ENCODE data around the gene PSORS1C2.
"Not testable (repeated sequence)": the region's sequence is repeated elsewhere in the genome, so short reads cannot be mapped to it uniquely, and the experiment has no call there.

Gene PSORS1C2

DNA sequence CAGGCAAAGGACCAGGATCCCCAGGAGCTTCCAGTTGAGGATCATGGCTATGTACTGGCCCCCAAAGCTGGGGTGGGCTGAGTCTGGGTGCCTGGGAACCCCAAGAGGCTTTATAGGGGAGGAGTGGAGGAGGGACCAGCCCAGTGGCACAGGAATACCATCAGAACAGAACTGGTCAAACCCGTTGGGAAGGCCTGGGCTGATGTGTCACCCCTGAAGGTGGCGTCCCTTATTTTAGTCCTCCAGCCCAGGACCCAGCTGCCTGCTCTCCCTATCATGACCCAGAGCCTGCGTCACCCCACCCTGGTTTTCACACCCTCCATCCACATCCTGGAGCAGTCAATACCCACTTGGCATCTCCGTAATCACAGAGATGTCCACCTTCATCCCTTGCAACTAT lies at the start of gene PSORS1C2:
PSORS1C2 (minus strand) TSS at position 85 of the 400 bp plus-strand sequence; CDS start at position 45, 40 bp downstream.
- DNase-seq, result no peak

DNA sequence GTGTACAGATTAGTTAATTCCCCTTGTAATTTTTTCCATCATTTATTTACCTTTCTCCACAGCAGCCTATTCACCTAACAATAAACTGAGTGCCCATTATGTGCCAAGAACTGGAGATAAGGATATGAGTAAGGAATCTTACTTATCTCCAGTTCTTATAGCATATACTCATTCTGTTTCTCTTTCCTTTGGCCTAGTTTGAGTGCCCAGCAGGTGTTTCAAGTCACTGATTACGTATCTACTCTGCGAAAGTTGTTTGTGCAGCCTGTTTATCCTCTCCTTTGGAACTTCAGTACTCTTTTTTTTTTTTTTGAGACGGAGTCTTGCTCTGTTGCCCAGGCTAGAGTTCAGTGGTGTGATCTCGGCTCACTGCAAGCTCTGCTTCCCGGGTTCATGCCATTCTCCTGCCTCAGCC lies 48.9 kb upstream of the PSORS1C2 start:
- peak; percentile 32 for DNase-seq

DNA sequence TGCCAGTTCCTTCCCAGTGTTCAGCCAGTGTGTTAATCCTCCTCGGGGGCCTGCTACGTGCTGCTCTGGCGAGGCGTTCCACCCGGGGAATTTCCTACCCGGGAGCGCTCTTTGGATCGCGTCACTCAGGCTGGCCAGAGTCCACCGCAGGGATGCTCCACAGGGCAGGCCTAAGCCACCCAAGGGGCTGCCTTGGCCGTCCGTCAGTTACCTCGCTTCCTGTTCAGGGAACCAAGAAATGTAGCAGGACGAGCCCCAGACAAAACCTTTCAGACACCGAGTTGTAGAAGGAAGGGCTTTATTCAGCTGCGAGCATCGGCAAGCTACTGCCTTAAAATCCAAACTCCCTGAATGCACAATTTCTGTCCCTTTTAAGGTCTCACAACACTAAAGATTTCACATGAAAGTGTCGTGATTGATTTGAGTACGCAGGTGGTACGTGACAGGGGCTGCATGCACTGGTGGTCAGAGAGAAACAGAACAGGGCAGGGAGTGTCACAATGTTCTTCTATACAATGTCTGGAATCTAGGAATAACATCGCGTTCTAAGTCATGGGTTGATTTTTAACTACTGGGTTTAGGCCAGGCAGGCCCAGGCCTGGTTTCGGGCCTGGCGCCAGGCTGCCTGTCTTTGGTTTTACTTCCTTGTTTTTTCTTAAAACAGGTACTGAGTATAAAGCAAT lies 47.3 kb upstream of the PSORS1C2 start:
- peak; percentile 87 for DNase-seq

DNA sequence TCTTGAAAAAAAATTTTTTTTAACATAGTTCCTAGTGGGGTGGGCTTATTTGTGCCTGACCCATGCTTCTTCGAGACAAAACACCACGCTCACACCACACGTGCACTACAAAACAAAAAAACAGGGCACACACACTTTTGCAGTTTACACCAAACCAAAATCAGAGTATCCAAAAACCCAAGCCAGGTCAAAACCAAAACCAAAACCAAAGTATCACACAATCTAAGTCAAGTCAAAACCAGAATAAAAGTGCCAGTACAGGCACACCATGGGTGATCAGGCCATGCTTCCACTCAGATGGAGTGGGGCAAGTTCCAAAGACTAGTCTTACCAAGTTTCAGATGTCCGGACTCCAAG lies 46.8 kb upstream of the PSORS1C2 start:
- not testable (repeated sequence) for DNase-seq

DNA sequence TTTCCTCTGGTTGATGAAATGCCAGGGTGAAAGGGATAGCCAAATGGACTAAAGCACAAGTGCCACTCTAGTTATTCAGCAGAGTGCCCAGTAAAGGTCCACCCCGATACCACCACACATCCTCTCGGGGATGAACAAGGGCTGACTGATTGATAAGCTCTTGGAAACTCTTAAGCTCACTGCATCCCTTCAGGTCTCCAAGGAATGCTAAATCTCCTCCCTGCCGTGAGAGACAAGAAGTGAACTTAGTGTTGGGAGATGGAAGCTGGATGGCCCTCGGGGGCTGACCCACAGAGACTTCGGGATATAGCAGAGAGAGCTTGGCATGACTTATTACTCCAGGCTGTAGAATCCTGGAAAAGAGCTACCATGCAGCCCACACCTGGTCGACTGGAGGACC lies 45.0 kb upstream of the PSORS1C2 start:
- not testable (repeated sequence) for DNase-seq

DNA sequence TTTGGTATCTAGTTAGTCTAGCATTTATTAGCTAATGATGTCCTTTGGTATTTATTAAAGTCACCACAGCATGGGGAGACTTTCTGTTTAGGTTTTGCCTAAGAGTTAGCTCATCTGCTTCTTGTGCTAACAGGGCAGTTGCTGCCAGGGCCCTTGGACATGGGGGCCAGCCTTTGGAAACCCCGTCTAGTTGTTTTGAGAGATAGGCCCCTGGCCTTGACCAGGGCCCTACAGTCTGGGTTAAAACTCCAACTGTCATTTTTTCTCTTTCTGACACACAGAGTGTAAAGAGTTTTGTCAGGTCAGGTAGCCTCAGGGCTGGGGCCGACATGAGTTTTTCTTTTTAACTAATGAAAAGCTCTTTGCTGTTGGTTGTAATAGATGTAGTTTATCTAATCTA lies 44.4 kb upstream of the PSORS1C2 start:
- DNase-seq, result not testable (repeated sequence)

DNA sequence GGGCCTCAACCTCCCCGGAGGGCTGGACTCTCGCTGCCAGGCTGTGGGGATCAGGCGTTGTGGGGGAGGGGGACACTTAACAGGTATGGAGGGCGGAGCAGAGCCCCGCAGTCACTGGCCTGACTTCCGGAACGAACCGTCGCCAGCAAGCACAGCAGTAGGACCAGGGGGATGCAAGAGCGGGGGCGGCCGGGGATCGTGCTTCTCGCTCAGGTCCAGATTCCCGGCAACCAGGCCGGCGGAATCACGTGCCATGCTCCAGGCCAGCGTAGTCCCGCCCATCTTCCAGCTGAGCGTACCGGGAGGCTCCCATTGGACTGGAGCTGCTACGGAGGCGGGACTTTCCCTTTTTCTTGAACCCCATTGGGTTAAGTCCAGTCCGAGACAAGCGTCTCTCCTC lies 41.6 kb upstream of the PSORS1C2 start:
- DNase-seq, result no peak

DNA sequence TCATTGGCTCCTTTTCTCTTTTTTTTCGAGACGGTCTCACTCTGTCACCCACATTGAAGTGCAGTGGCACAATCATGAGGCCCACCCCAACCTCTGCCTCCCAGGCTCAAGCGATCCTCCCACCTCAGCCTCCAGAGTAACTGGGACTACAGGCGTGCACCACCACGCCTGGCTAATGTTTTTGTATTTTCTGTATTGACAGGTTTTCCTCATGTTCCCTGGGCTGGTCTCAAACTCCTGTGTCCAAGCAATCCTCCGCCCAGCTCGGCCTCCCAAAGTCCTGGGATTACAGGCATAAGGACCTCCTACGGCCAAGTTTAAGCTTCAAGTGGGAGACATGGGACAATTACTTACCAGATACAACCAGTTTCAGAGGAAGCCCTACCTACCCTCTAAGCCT lies 41.0 kb upstream of the PSORS1C2 start:
- no peak for DNase-seq

DNA sequence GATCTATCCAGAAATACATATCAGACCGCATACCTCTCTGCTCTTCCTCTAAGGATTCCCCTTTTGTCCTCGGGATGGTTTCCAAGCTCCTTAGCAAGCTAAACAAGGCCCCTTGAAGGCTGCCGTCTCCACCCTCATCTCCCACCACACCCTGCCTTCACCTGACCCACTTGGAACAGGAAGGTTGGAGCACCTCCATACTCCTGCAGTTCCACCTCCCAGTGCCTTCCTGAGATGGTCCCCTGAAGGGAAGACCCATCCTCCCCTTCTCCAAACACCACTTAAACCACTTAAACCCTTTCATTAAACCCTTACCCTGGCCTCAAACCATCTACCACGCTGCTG lies 40.1 kb upstream of the PSORS1C2 start:
- DNase-seq, result no peak

DNA sequence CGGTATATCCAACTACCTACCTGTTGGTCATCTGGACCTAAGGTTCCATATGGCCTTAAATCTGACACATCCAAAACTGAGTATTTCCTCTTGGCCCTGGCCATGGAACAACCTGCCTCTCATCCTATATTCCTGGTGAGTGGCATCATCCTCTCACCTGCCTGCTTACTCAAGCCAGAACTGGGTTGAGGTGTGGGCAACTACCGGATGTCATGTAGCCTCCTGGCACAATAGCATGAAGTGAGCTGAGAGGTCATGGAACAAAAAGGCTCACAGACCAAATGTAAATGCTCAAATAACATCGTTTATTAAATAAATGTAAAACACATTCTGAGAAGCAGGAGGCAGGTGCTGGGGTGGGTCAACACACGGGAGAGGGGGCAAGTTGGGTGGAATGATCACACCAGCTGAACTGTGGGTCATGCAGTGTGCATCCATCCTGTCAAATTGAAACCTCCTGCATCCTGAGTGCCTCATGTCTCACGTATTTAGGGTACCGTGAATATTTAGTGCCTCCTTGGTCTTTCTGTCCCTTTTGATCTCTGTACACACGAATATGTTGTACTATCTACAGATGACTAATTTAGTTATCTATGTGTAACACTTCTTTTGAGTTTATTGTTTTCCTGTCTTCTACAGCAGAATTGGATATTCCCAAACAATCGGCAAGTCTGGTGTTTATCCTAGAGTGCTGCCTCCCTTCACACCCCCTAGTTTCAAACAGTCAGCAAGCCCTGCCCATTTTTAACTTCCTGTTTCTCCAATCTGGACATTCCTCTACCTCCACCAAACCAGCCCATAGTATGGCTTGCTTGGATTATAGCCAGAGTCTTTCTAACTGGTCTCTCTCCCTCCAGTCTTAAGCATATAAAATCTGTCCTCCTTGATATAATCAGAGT lies 39.5 kb upstream of the PSORS1C2 start:
- DNase-seq, result no peak

DNA sequence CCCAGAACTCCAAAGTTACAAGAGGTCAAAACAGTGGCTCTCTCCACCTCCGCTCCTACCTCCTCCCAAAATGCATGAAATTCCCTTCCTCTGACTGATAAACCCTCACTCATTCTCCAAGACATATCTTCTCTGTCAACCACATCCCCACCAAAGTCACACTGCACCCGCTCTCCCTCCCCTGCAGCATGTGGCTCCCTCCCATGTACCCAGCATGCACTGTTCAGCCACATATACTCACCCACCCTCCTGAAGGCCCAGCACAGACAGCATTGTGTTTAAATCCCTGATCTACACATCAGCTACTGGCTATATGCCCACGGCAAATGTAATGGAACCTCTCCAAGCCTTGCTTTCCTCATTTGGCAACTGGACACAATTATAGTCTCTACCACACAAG lies 37.1 kb upstream of the PSORS1C2 start:
- no peak for DNase-seq

DNA sequence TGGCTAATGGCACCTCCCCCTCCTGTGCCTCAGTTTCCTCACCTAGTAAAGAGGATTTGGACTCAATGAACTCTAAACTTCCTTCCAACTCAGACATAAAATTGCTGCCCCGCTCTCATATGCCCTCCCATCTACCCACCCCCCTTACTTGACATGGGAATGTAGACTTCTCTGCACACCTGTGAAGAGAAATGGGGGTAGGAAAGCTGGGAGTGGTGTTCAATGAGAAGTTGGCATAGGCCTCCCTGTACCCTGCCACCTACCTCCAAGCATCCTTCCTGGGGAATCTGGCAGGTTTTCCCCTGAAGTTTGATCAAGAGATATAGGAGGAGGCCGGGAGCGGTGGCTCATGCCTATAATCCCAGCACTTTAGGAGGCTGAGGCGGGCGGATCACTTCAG lies 35.5 kb upstream of the PSORS1C2 start:
- no peak for DNase-seq

DNA sequence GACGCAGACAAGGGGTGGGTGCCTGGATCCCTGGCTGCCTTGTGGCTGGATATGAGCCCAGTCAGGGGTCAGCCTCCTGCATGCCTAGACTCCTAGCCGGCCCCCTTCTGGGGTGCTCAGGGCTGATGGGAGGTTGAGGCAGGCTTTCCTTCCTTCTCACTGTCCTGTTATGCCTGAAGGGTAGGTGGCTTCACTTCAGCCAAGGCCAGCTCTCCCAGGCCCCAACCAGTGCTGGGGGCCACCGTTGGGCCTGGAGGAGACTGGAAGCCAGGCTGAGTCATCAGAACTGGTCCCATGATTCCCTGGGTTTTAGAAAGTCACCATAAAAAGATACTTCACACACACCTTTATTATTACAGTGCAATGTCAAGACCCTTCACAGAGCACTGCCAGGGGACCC lies 34.5 kb upstream of the PSORS1C2 start:
- no peak for DNase-seq

DNA sequence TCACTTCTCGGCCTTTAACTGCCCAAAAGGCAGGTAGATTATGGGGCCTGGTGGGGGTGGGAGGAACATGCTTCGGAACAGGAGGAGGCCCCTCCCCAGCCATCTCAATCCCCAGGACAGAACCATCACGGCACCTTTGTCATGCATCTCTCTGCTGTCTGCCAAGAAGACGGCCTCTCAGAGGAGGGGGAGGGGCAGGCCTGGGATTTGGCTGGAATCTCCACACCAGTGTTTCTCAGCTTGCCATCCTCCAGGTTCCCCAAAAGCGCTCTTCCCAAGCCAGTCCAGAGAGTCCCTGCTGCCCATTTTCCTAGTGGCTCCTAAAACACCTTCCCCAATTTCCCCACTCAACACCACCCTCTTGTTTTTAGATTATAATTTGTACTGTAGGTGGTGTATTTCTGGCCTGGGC lies 34.1 kb upstream of the PSORS1C2 start:
- no peak for DNase-seq

DNA sequence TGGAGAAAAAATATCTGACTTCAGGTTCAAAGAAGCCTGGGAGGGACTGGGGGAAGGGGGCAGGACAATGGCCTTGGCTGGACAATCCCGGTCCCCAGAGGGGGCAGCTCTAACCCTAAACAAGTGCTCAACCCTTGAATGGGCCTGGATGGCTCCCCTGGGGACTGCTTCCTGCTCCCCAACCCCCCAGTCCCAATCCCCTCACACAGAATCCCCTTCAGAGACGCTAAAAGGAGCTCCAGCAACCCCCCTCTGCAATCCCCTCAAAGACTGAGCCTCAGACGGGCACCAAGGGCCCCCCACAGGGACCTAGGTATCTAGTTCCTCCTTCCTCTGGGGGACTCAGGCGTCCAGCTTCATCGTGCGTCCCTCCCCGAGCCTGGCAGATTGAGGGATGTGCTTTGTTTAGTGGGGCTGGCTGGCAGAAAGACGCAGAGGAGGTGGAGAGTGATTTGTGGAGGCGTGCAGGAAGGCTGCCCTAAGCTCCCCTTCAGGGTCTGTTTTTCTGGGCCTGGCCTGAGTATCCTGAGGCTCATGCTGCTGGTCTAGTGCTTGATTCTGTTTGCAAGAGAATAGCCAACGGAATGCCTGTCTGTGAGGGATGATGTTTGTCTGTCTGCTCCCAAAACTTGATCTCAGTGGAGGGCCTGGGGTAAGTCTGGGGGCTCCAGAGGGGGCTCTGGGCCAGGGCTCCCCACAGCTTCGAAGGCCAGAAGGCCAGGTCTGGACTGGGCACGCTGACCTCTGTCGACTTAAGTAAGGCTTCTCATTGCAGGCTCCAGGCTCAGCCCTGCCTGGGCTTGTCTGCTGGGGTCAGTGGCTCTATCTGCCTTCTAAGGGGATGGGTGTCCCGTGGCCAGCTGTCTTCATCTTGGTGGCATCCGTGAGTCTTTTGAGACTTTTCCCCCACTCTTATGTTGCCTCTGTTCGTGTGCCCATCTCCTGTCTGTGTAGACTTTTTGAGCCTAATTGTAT lies 33.4 kb upstream of the PSORS1C2 start:
- DNase-seq, result no peak

DNA sequence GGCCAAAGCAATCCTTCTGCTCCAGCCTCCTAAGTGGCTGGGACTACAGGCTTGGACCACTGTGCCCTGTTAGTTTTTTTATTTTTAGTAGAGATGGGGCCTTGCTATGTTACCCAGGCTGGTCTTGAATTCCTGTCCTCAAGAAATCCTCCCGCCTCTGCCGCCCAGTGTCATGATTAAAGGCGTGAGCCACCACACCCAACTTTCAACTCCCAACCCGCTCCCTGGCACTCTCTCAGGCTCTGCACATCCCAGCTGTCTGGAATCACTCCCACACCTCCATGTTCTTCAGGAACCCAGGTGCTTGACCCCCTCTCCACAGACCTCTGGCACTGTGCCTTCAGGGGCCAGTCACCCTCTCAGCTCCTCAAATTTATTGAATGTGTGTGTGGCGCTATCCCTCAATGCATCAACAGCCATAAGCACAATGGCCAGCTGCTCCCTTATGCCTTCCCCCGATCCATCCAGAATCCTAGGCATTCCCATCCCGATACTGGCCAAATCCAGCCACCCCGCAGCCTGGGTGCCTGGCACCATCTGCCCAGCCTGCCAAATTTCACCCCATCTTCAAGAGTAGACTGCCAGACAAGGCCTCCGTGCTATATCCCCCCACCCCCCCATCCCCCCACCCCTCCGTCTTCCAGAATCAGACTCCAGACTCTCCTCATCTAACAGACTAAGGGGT lies 32.3 kb upstream of the PSORS1C2 start:
- no peak for DNase-seq

DNA sequence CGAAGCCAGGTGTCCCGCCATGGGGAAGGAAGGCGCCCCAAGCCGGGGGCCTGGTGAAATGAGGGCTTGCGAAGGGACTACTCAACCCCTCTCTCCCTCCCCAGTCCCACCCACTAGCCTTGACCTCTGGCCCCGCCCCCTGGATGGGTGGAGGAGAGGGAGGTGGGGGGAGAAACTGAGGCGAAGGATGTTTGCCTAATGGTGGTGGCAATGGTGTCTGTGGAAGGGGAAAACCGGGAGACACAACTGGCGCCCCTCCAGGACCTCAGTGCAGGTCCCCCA lies 31.7 kb upstream of the PSORS1C2 start, which contains the start of gene POU5F1:
POU5F1 (minus strand) TSS at position 83 of the 282 bp plus-strand sequence; CDS start at position 21, 62 bp downstream.
- no peak for DNase-seq

DNA sequence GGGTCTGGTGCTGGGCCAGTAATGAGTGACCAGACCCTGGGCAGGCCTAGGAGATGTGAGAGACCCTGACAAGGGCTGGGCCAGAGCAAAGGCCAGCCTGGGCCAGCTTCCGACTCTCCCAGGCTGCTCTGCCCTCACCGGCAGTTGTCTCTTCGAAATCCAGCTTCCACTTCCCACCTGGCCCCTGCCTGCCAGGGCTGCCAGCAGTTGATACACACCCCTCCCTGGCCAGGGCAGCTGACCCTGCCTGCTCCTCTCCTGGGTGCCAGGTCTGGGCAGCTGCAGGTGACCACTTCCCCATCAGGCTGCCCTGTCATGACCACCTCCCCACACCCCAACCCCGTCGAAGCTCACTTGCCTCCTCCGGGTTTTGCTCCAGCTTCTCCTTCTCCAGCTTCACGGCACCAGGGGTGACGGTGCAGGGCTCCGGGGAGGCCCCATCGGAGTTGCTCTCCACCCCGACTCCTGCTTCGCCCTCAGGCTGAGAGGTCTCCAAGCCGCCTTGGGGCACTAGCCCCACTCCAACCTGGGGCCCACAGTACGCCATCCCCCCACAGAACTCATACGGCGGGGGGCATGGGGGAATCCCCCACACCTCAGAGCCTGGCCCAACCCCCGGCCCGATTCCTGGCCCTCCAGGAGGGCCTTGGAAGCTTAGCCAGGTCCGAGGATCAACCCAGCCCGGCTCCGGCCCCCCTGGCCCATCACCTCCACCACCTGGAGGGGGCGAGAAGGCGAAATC lies 31.2 kb upstream of the PSORS1C2 start:
- DNase-seq, result not testable (repeated sequence)

DNA sequence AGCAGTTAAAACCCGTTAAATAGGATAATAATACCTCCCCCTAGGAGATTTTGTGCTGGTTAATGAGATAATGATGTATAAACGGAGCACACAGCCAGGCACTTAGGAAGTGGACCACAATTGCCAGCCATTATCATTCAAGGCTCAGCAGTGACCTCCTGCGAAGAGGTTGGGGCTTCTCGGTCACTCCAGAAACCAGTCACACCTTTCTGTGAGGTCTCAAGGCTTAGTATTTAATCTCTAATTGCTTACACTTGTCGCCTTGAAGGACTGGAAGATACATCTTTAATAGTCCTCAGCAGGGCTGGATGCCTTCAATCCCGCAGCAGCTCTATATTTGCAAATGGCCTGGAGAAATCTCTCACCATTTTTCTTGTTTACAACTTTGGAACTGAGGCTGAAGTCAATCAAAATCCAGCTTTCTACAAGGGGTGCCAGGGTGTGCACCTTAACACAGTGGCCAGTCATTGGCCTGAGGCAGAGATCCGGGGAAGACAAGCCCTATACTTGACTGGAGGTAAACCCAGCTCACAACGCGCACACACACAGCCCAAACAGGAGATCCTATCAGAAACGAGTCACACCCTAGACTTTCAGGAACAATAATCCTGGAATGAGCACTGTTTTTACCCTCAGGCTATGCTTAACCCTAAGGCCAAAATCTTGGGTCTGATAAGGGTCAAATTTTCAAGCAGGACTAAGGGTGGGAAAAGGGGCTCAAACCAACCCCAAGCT lies 30.4 kb upstream of the PSORS1C2 start:
- DNase-seq, result no peak

DNA sequence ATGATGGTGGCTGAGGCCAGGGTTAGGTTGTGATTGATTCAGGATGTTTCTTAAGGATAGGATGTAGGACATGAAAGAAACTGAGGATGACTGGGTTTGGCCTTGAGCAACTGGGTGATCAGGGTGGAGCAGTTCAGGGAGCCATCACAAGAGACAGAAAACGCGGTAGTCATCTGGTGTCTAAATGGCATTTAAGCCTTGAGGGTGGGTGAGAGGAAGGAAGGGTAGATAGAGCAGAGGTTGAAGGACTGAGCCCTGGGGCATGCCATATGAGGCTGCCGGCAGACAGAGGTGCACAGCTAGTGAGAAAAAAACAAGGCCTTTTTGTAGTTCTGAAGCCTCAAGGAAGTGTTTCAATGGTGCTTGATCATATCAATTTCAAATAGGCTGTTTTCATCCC lies 29.7 kb upstream of the PSORS1C2 start:
- no peak for DNase-seq

DNA sequence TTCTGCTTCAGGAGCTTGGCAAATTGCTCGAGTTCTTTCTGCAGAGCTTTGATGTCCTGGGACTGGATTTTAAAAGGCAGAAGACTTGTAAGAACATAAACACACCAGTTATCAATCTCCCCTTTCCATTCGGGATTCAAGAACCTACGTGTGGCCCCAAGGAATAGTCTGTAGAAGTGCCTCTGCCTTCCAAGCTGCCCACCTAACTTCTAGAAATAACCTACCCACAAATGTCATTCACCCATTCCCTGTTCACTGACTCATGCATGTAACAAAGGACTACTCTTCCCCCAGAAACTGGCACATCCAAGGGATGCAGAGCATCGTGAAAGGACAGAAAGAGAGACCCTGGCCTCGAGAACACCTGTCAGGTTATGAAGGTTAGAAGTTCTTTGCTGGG lies 27.1 kb upstream of the PSORS1C2 start:
- DNase-seq, result no peak

Data from kidney glomerular epithelial cell (primary cell).